Skeletal muscle tissue (tissue), 4 donors: ENCODE measurements around the gene KIFC1. TPM values are rescaled to one million over a fixed set of nuclear protein-coding genes. Genes with fewer than 3 reads are reported as not detected.
A peak's percentile ranks its signal among the peaks of the same experiment; 100 is the strongest.
"Not testable (repeated sequence)": the region's sequence is repeated elsewhere in the genome, so short reads cannot be mapped to it uniquely, and the experiment has no call there.

Experiments
- H3K27ac ChIP-seq: one replicate; pipeline ENCODE4 v1.7.0; 2013; ENCODE audit warnings: mild to moderate bottlenecking, low read depth, low read length, inconsistent platforms
- H3K27me3 ChIP-seq, 3 donors: one replicate each; pipeline ENCODE4 v1.7.0; 2013; ENCODE audit warnings: low read length in 3 of 3; ENCODE audit not compliant: control insufficient read depth in 3 of 3, insufficient read depth in 3 of 3
- H3K36me3 ChIP-seq, 3 donors: one replicate each; pipeline ENCODE4 v1.7.0; 2013; ENCODE audit warnings: low read length in 3 of 3; ENCODE audit not compliant: control insufficient read depth in 3 of 3, insufficient read depth in 3 of 3
- H3K4me1 ChIP-seq, 3 donors: one replicate each; pipeline ENCODE4 v1.7.0; 2013; ENCODE audit warnings: low read length in 3 of 3, mild to moderate bottlenecking in 3 of 3; ENCODE audit not compliant: control insufficient read depth in 3 of 3, insufficient read depth in 3 of 3
- H3K4me3 ChIP-seq, 3 donors: one replicate each; pipeline ENCODE4 v1.7.0; 2013; ENCODE audit warnings: low read length in 3 of 3
- H3K9ac ChIP-seq, 3 donors: one replicate each; pipeline ENCODE4 v1.7.0; 2013; ENCODE audit warnings: low read length in 3 of 3, mild to moderate bottlenecking in 3 of 3, moderate library complexity in 2 of 3, low read depth in 1 of 3
- H3K9me3 ChIP-seq, 3 donors: one replicate each; pipeline ENCODE4 v1.7.0; 2013; ENCODE audit warnings: low read length in 3 of 3; ENCODE audit not compliant: control insufficient read depth in 3 of 3
- total RNA-seq: library from RNA; depleted of rRNA; stranded (reverse); fragments of >200 nt; gene quantifications from one replicate; pipeline ENCODE4 v1.2.3, GENCODE V29; 2014
- donor health status: Osteomylitis.

The KIFC1 gene
- total RNA-seq, 1 donor from 2014 or later = 12.0 TPM

- H3K9me3 ChIP-seq = no peaks in the 10 kb centered on the region
- H3K36me3 ChIP-seq = no peaks in the 10 kb centered on the region
- H3K4me3 ChIP-seq = no peak overlapping the region
- H3K9ac ChIP-seq = peak overlapping the region in 1 of 3 donors; percentile 1
- H3K4me1 ChIP-seq = peaks cover 4 to 21% (median 11%) of the 10 kb centered on the region in 3 donors
- peak overlapping the region; percentile 56 for H3K27ac ChIP-seq
- H3K27me3 ChIP-seq = no peaks in the 10 kb centered on the region
Measured at GRCh38 chr6:33373960-33374910, 17.4 kb upstream of the KIFC1 start.

DNA sequence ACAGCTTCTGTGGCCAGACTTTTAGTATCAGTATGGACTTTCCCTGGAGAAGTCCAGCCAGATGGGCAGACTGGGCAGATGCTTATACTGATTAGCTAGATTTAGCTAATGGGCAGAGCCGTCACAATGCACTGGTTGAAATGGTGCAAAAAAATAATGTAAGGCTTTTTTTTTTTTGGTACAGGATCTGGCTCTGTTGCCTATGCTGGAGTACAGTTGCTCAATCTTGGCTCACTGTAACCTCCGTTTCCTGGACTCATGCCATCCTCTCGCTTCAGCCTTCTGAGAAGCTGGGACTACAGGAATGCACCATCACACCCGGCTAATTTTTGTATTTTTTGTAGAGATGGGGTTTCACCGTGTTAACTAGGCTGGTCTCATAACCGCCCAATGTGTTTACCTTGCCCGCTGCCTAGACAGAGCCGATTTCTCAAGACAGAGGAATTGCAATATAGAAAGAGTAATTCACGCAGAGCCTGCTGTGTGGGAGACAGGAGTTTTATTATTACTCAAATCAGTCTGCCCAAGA is 16.4 kb upstream of the KIFC1 start:
- Histone ChIP-seq H3K27me3 (no peaks in the 10 kb centered on the region), H3K4me1 (peaks cover 4 to 21% (median 11%) of the 10 kb centered on the region in 3 donors), H3K36me3 (no peaks in the 10 kb centered on the region), H3K9me3 (no peaks in the 10 kb centered on the region), H3K9ac (peak overlapping the region in 1 of 3 donors; percentile 1), H3K27ac (peak overlapping the region; percentile 56), H3K4me3 (peak overlapping the region in 2 of 3 donors; percentile 14 to 40)

DNA sequence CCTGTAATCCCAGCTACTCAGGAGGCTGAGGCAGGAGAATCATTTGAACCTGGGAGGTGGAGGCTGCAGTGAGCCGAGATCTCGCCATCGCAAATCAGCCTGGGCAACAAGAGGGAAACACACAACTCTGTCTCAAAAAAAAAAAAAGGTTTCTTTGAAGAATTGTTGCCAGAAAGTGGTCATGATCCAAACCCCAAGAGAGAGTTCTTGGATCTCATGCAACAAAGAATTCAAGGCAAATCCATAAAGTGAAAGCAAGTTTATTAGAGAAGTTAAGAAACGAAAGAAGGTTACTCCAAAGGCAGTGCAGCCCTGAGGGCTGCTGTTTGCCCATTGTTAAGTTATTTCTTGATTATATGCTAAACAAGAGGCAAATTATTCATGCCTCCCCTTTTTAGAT is 14.5 kb upstream of the KIFC1 start:
- Histone ChIP-seq H3K27ac (no peak overlapping the region), H3K27me3 (no peaks in the 10 kb centered on the region), H3K9me3 (no peaks in the 10 kb centered on the region), H3K4me3 (no peak overlapping the region), H3K36me3 (no peaks in the 10 kb centered on the region), H3K4me1 (peaks cover 4 to 20% (median 11%) of the 10 kb centered on the region in 3 donors), H3K9ac (no peak overlapping the region)

DNA sequence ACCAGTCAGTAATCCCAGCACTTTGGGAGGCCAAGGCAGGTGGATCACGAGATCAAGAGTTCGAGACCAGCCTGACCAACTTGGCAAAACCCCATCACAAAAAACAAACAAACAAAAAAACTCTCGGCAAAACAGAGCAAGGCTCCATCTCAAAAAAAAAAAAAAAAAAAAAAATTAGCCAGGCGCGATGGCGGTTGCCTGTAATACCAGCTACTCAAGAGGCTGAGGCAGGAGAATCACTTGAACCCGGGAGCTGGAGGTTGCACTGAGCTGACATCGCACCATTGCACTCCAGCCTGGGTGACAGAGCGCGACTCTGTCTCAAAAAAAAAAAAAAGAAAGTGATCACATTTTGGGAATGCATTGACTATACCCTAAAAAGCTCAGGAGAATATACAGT is 12.4 kb upstream of the KIFC1 start:
- not testable (repeated sequence) for H3K27me3 ChIP-seq, H3K9me3 ChIP-seq, H3K9ac ChIP-seq, H3K27ac ChIP-seq, H3K36me3 ChIP-seq, H3K4me3 ChIP-seq
- H3K4me1 ChIP-seq = peaks cover 4 to 13% (median 7%) of the 10 kb centered on the region in 3 donors

DNA sequence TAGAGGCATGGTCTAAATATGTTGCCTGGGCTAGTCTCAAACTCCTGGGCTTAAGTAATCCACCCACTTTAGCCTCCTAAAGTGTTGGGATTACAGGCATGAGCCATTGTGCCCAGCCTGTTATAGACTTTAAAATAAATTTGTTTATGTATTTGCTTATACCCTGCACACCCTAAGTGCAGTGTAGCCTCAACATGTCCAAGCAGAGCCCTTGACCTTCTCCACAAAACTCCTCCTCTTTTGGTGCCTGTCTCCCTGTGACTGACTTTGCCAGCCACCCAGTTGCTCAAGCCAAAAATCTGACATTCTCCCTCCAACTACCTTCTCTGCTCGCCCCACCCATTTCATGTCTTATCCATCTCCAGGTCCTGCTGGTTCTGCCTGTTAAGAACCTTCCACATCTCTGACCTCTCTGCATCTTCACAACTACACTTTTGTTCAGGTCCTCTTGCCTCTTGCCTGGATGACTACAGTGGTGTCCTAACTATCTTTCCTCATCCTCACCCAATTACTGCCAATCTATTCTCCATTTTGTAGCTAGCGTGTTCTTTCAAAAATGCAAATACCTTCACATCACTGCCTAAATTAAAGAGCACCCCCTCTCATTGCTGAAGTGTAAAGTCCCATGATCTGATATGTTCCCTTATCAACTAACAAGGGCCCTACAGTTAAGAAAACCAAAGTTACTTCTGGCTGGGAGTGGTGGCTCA is 11.2 kb upstream of the KIFC1 start:
- Histone ChIP-seq H3K9me3 (no peaks in the 10 kb centered on the region), H3K36me3 (no peaks in the 10 kb centered on the region), H3K27ac (no peak overlapping the region), H3K4me3 (no peak overlapping the region), H3K4me1 (peaks cover 0 to 5% (median 2%) of the 10 kb centered on the region in 3 donors), H3K27me3 (no peaks in the 10 kb centered on the region), H3K9ac (no peak overlapping the region)

DNA sequence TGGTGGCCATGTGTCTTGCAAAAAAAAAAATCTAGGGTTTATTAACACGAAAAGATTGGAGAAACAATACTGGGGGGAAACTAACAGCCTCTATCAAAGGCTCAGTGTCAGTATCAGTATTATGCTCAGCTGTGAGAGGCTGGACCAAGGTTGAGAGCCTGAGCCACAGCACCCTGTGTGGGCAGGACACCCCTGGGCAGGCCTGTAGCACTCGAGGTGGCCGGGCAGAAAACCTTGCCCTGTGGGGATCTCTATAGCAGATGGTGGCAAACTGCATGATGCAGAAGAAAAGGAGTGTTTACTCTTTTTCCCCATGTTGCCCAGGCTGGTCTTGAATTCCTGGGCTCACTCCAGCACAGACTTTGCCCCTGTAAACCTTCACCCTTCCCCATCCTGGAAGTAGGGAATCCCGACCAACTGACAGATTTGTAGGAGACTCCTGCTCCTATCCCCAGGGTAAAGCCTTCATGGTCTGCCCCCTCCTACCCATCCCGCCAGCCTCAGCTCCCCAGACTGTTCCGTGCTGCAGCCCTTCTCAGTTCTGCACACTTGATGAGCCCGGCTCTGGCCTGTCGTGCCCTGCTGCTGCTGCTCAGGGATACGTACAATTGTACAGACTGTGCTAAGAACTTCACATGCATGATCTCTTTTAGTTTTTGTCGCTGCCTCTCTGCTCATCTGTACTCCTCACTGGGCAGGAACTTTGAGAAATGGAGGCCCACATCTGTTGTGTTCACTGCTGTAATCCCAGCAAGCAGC is 8.0 kb upstream of the KIFC1 start:
- Histone ChIP-seq H3K9ac (no peak overlapping the region), H3K4me1 (no peaks in the 10 kb centered on the region), H3K27ac (no peak overlapping the region), H3K9me3 (no peaks in the 10 kb centered on the region), H3K36me3 (no peaks in the 10 kb centered on the region), H3K4me3 (no peak overlapping the region), H3K27me3 (no peaks in the 10 kb centered on the region)

DNA sequence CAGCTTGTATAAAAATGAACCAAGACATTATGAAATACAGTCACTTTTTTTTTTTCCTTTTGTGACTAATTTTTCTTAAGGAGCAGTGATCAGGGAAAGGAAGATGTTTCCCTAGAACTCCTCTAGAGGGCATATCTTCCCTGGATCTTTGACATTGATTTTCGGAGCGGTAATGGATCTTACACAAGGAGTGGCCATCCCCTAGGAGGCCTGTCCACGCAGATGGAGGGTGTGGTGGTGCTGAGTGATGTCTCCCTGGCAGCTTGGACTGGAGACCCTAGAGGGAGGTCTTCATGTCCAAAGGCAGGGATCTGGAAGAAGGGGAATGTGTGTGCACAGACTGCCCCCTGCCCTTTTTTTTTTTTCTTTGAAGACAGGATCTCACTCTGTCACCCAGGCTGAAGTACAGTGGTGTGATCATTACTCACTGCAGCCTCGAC is 7.0 kb upstream of the KIFC1 start:
- Histone ChIP-seq H3K4me3 (no peak overlapping the region), H3K4me1 (no peaks in the 10 kb centered on the region), H3K27me3 (no peaks in the 10 kb centered on the region), H3K36me3 (no peaks in the 10 kb centered on the region), H3K27ac (no peak overlapping the region), H3K9ac (no peak overlapping the region), H3K9me3 (no peaks in the 10 kb centered on the region)

GRCh38 chr6:33390173-33390572 is 1.4 kb upstream of the KIFC1 start:
- H3K9ac ChIP-seq = no peak overlapping the region

GRCh38 chr6:33390767-33391277 is 801 bp upstream of the KIFC1 start:
- Histone ChIP-seq H3K4me3 (peak overlapping the region; percentile 70), H3K27ac (peak overlapping the region; percentile 93), H3K9me3 (no peaks in the 10 kb centered on the region), H3K27me3 (no peaks in the 10 kb centered on the region), H3K9ac (peak overlapping the region; percentile 49 to 80 (median 60)), H3K36me3 (no peaks in the 10 kb centered on the region), H3K4me1 (peaks cover 11 to 17% (median 11%) of the 10 kb centered on the region in 3 donors)

More at GRCh38 chr6:33390173-33390572, 1.4 kb upstream of the KIFC1 start:
- H3K36me3 ChIP-seq = no peaks in the 10 kb centered on the region
- no peaks in the 10 kb centered on the region for H3K9me3 ChIP-seq
- no peaks in the 10 kb centered on the region for H3K27me3 ChIP-seq
- no peak overlapping the region for H3K27ac ChIP-seq
- H3K4me3 ChIP-seq = no peak overlapping the region
- peaks cover 11 to 17% (median 11%) of the 10 kb centered on the region in 3 donors for H3K4me1 ChIP-seq
